Activated CD8-positive, alpha-beta memory T cell treated with anti-CD3 and anti-CD28 coated beads for 24 hours (primary cell): ENCODE data around the gene CREB5.

Source experiments
- DNase-seq: peaks from one replicate; pipeline ENCODE4 v3.0.0-alpha.2; 2020

CREB5 gene

GRCh38 chr7:28554802-28555471 is 142.6 kb downstream of the CREB5 start:
- no peak for DNase-seq

- no peak for DNase-seq
Observed at GRCh38 chr7:28556025-28556424, 143.7 kb downstream of the CREB5 start.

GRCh38 chr7:28556671-28557070 is 144.4 kb downstream of the CREB5 start:
- no peak for DNase-seq

GRCh38 chr7:28558236-28558635 is 145.9 kb downstream of the CREB5 start:
- no peak for DNase-seq

- no peak for DNase-seq
Observed at GRCh38 chr7:28560767-28561166, 148.4 kb downstream of the CREB5 start.

- no peak for DNase-seq
Observed at GRCh38 chr7:28564033-28564432, 151.7 kb downstream of the CREB5 start.

GRCh38 chr7:28564755-28565374 is 152.5 kb downstream of the CREB5 start:
- DNase-seq: no peak

- DNase-seq: no peak
Observed at GRCh38 chr7:28565980-28566379, 153.7 kb downstream of the CREB5 start.

- DNase-seq: no peak
Observed at GRCh38 chr7:28570113-28570969, 158.0 kb downstream of the CREB5 start.

GRCh38 chr7:28570970-28571288 is 158.6 kb downstream of the CREB5 start:
- no peak for DNase-seq

- DNase-seq: no peak
Observed at GRCh38 chr7:28571405-28571804, 159.1 kb downstream of the CREB5 start.

- no peak for DNase-seq
Observed at GRCh38 chr7:28572321-28573058, 160.2 kb downstream of the CREB5 start.

- DNase-seq: no peak
Observed at GRCh38 chr7:28573059-28573553, 160.8 kb downstream of the CREB5 start.

- no peak for DNase-seq
Observed at GRCh38 chr7:28573651-28574301, 161.5 kb downstream of the CREB5 start.

- DNase-seq: no peak
Observed at GRCh38 chr7:28575241-28575643, 162.9 kb downstream of the CREB5 start.

GRCh38 chr7:28576656-28577055 is 164.3 kb downstream of the CREB5 start:
- DNase-seq: no peak

GRCh38 chr7:28579571-28579970 is 167.3 kb downstream of the CREB5 start:
- DNase-seq: no peak

GRCh38 chr7:28580665-28581064 is 168.3 kb downstream of the CREB5 start:
- DNase-seq: no peak

- DNase-seq: no peak
Observed at GRCh38 chr7:28581351-28581750, 169.0 kb downstream of the CREB5 start.

- DNase-seq: no peak
Observed at GRCh38 chr7:28582226-28582625, 169.9 kb downstream of the CREB5 start.

GRCh38 chr7:28584235-28584634 is 171.9 kb downstream of the CREB5 start:
- no peak for DNase-seq

GRCh38 chr7:28586736-28587135 is 174.4 kb downstream of the CREB5 start:
- no peak for DNase-seq

- DNase-seq: no peak
Observed at GRCh38 chr7:28587211-28587610, 174.9 kb downstream of the CREB5 start.
